HG02759 (cell line): ENCODE measurements around the gene CASP14.
"Not testable (repeated sequence)": the region's sequence is repeated elsewhere in the genome, so short reads cannot be mapped to it uniquely, and the experiment has no call there.

Experiments used
- ATAC-seq: cut with Tn5 transposase; IDR thresholded peaks from one replicate; pipeline ENCODE4 v1.9.1; 2021; ENCODE audit warnings: mild to moderate bottlenecking, moderate library complexity; ENCODE audit not compliant: unreplicated experiment

CASP14 gene

GRCh38 chr19:15070386-15070785 lies 21.1 kb downstream of the CASP14 start:
- ATAC-seq: not testable (repeated sequence)

- no peak for ATAC-seq
Measured at GRCh38 chr19:15072930-15073647, 23.8 kb downstream of the CASP14 start.

- no peak for ATAC-seq
Measured at GRCh38 chr19:15074371-15074770, 25.1 kb downstream of the CASP14 start.

GRCh38 chr19:15075806-15076205 lies 26.5 kb downstream of the CASP14 start:
- no peak for ATAC-seq

GRCh38 chr19:15080002-15080401 lies 30.7 kb downstream of the CASP14 start:
- not testable (repeated sequence) for ATAC-seq

GRCh38 chr19:15081911-15082310 lies 32.6 kb downstream of the CASP14 start, which contains the start of gene OR1I1:
TSS of gene OR1I1 (plus strand) at chr19:15082211. CDS start at chr19:15087066, 4,855 bp downstream.
- no peak for ATAC-seq

- no peak for ATAC-seq
Measured at GRCh38 chr19:15087182-15087581, 37.9 kb downstream of the CASP14 start.

- no peak for ATAC-seq
Measured at GRCh38 chr19:15091918-15092753, 42.9 kb downstream of the CASP14 start.

- ATAC-seq: no peak
Measured at GRCh38 chr19:15093001-15093400, 43.7 kb downstream of the CASP14 start.

GRCh38 chr19:15096223-15096622 lies 46.9 kb downstream of the CASP14 start:
- ATAC-seq: no peak

- not testable (repeated sequence) for ATAC-seq
Measured at GRCh38 chr19:15097980-15098379, 48.7 kb downstream of the CASP14 start.

GRCh38 chr19:15098460-15098859 lies 49.2 kb downstream of the CASP14 start:
- ATAC-seq: no peak

- no peak for ATAC-seq
Measured at GRCh38 chr19:15099017-15099582, 49.8 kb downstream of the CASP14 start.

GRCh38 chr19:15101479-15102082 lies 52.3 kb downstream of the CASP14 start:
- no peak for ATAC-seq

GRCh38 chr19:15104003-15104402 lies 54.7 kb downstream of the CASP14 start:
- ATAC-seq: no peak

- no peak for ATAC-seq
Measured at GRCh38 chr19:15104411-15104810, 55.1 kb downstream of the CASP14 start.

GRCh38 chr19:15105044-15105443 lies 55.8 kb downstream of the CASP14 start:
- ATAC-seq: no peak

GRCh38 chr19:15107061-15108010 lies 58.1 kb downstream of the CASP14 start, which contains the start of gene SYDE1:
TSS of gene SYDE1 (plus strand) at chr19:15107401. CDS start at chr19:15107434, 33 bp downstream.
- no peak for ATAC-seq
